ENCODE data around the gene NAA25. TPM values are rescaled to one million over a fixed set of nuclear protein-coding genes. Genes with fewer than 3 reads are reported as not detected.

The NAA25 gene
- total RNA-seq, 1 donor from 2014 or later, result 32.8 TPM

GRCh38 chr12:112117685-112118084 is 9.1 kb upstream of the NAA25 start:
- H2AFZ ChIP-seq (ENCODE audit: low read depth, low read length), result no peak overlapping the region
- peaks cover 20% of the 10 kb centered on the region for H3K4me1 ChIP-seq (ENCODE audit: insufficient read depth, low read length)
- TF ChIP-seq EZH2 (IDR thresholded peaks at IDR 0.05; ENCODE audit: insufficient read depth, low read length) (no peak), CTCF (IDR thresholded peaks at IDR 0.05; ENCODE audit: insufficient read depth, low read depth, low read length) (no peak)
- H3K9ac ChIP-seq (ENCODE audit: low read length), result no peak overlapping the region
- no peaks in the 10 kb centered on the region for H4K20me1 ChIP-seq (ENCODE audit: insufficient read depth, low read length)
- no peak for DNase-seq (ENCODE audit: low read depth)
- Mint-ChIP-seq H3K9me3 (ENCODE audit: unreplicated experiment) (no peaks in the 10 kb centered on the region), H3K4me3 (ENCODE audit: unreplicated experiment) (no peak overlapping the region), H3K27me3 (ENCODE audit: low read depth, unreplicated experiment) (no peaks in the 10 kb centered on the region), H3K4me1 (ENCODE audit: low read depth, unreplicated experiment) (peaks cover 14% of the 10 kb centered on the region), H3K27ac (ENCODE audit: unreplicated experiment) (no peak overlapping the region), H3K36me3 (ENCODE audit: low read depth, unreplicated experiment) (no peaks in the 10 kb centered on the region)
- no peaks in the 10 kb centered on the region for H3K36me3 ChIP-seq (ENCODE audit: insufficient read depth, low read length)
- no peaks in the 10 kb centered on the region for H3K79me2 ChIP-seq (ENCODE audit: insufficient read depth, low read length)
- no peak for FAIRE-seq
- no peak overlapping the region for H3K4me2 ChIP-seq (ENCODE audit: low read length)
- no peaks in the 10 kb centered on the region for H3K27me3 ChIP-seq (ENCODE audit: insufficient read depth, low read length)
- H3K27ac ChIP-seq (ENCODE audit: low read depth, low read length), result no peak overlapping the region
- no peaks in the 10 kb centered on the region for H3K9me3 ChIP-seq (ENCODE audit: insufficient read depth, low read depth, low read length)
- no peak overlapping the region for H3K4me3 ChIP-seq (ENCODE audit: insufficient read depth, low read depth, low read length)

- Histone ChIP-seq H4K20me1 (ENCODE audit: insufficient read depth, low read length) (no peaks in the 10 kb centered on the region), H3K27me3 (ENCODE audit: insufficient read depth, low read length) (no peaks in the 10 kb centered on the region), H3K4me1 (ENCODE audit: insufficient read depth, low read length) (peaks cover 12% of the 10 kb centered on the region), H3K9ac (ENCODE audit: low read length) (peak overlapping the region; percentile 38), H2AFZ (ENCODE audit: low read depth, low read length) (peak overlapping the region; percentile 72), H3K4me3 (ENCODE audit: insufficient read depth, low read depth, low read length) (no peak overlapping the region), H3K79me2 (ENCODE audit: insufficient read depth, low read length) (no peaks in the 10 kb centered on the region), H3K36me3 (ENCODE audit: insufficient read depth, low read length) (no peaks in the 10 kb centered on the region), H3K9me3 (ENCODE audit: insufficient read depth, low read depth, low read length) (no peaks in the 10 kb centered on the region), H3K27ac (ENCODE audit: low read depth, low read length) (peak overlapping the region; percentile 62), H3K4me2 (ENCODE audit: low read length) (peak overlapping the region; percentile 71)
- Mint-ChIP-seq H3K4me1 (ENCODE audit: low read depth, unreplicated experiment) (peaks cover 9% of the 10 kb centered on the region), H3K9me3 (ENCODE audit: unreplicated experiment) (no peaks in the 10 kb centered on the region), H3K36me3 (ENCODE audit: low read depth, unreplicated experiment) (no peaks in the 10 kb centered on the region), H3K27me3 (ENCODE audit: low read depth, unreplicated experiment) (no peaks in the 10 kb centered on the region), H3K27ac (ENCODE audit: unreplicated experiment) (peak overlapping the region; percentile 28), H3K4me3 (ENCODE audit: unreplicated experiment) (no peak overlapping the region)
- no peak for FAIRE-seq
- DNase-seq (ENCODE audit: low read depth), result peak; percentile 66
- TF ChIP-seq CTCF (IDR thresholded peaks at IDR 0.05; ENCODE audit: insufficient read depth, low read depth, low read length) (no peak), EZH2 (IDR thresholded peaks at IDR 0.05; ENCODE audit: insufficient read depth, low read length) (no peak)
Observed at GRCh38 chr12:112116232-112117060, 7.9 kb upstream of the NAA25 start.
